GM18520 (cell line): ENCODE data around the gene RBM12.

Experiments
- ATAC-seq: cut with Tn5 transposase; IDR thresholded peaks from one replicate; pipeline ENCODE4 v1.9.1; 2021; ENCODE audit not compliant: unreplicated experiment

The RBM12 gene

GRCh38 chr20:35621560-35621946, 43.1 kb downstream of the RBM12 start:
- ATAC-seq, result no peak

- ATAC-seq, result no peak
These were observed 43.7 kb downstream of the RBM12 start for GRCh38 chr20:35620818-35621559.

- no peak for ATAC-seq
These were observed 45.3 kb downstream of the RBM12 start for GRCh38 chr20:35619196-35620095.

GRCh38 chr20:35618263-35619131, 46.2 kb downstream of the RBM12 start:
- no peak for ATAC-seq

- ATAC-seq, result no peak
These were observed 47.1 kb downstream of the RBM12 start for GRCh38 chr20:35617397-35618262.

GRCh38 chr20:35616465-35617396, 48.0 kb downstream of the RBM12 start:
- ATAC-seq, result no peak

GRCh38 chr20:35615667-35616464, 48.8 kb downstream of the RBM12 start, which contains the start of gene SPAG4:
TSS of gene SPAG4 (plus strand) at chr20:35615829. CDS start at chr20:35616004, 175 bp downstream.
- peak; percentile 73 for ATAC-seq

GRCh38 chr20:35611482-35611881, 53.2 kb downstream of the RBM12 start:
- peak; percentile 23 for ATAC-seq

GRCh38 chr20:35610833-35611427, 53.8 kb downstream of the RBM12 start:
- ATAC-seq, result no peak

- no peak for ATAC-seq
These were observed 57.5 kb downstream of the RBM12 start for GRCh38 chr20:35607003-35607735.

GRCh38 chr20:35606127-35606526, 58.6 kb downstream of the RBM12 start:
- ATAC-seq, result no peak

GRCh38 chr20:35604449-35604747, 60.3 kb downstream of the RBM12 start:
- ATAC-seq, result no peak

- ATAC-seq, result no peak
These were observed 60.8 kb downstream of the RBM12 start for GRCh38 chr20:35603695-35604448.

- ATAC-seq, result no peak
These were observed 61.7 kb downstream of the RBM12 start for GRCh38 chr20:35602851-35603495.

- no peak for ATAC-seq
These were observed 62.7 kb downstream of the RBM12 start for GRCh38 chr20:35601990-35602389.
